HG03064 (cell line): Measurements from ENCODE around the gene UGT2B28.
"Not testable (repeated sequence)": the region's sequence is repeated elsewhere in the genome, so short reads cannot be mapped to it uniquely, and the experiment has no call there.

Source experiments
- ATAC-seq: cut with Tn5 transposase; IDR thresholded peaks from one replicate; pipeline ENCODE4 v1.9.1; 2021; ENCODE audit warnings: low read depth; ENCODE audit not compliant: unreplicated experiment

UGT2B28 gene

GRCh38 chr4:69343114-69343513 is 62.8 kb downstream of the UGT2B28 start:
- ATAC-seq: not testable (repeated sequence)

- ATAC-seq: not testable (repeated sequence)
Observed at GRCh38 chr4:69343558-69344420, 63.5 kb downstream of the UGT2B28 start.
